HFFc6 (cell line): Measurements from ENCODE around the gene CD200. TPM values are rescaled to one million over a fixed set of nuclear protein-coding genes. Genes with fewer than 3 reads are reported as not detected.

Experiments used
- DNase-seq: peaks from one replicate; pipeline ENCODE4 v3.0.0-alpha.2; 2018
- H3K27ac Mint-ChIP-seq: 2 replicates; pipeline ENCODE4 v1.8.0; 2020; ENCODE audit warnings: mild to moderate bottlenecking, mixed read lengths
- H3K27me3 Mint-ChIP-seq: 2 replicates; pipeline ENCODE4 v1.8.0; 2021; ENCODE audit warnings: mild to moderate bottlenecking, moderate library complexity, mixed read lengths; ENCODE audit not compliant: insufficient read depth
- H3K36me3 Mint-ChIP-seq: 2 replicates; pipeline ENCODE4 v1.8.0; 2021; ENCODE audit warnings: low read depth, mixed read lengths
- H3K4me1 Mint-ChIP-seq: 2 replicates; pipeline ENCODE4 v1.8.0; 2020; ENCODE audit warnings: low read depth, mixed read lengths
- H3K4me3 Mint-ChIP-seq: 2 replicates; pipeline ENCODE4 v1.8.0; 2020; ENCODE audit warnings: mild to moderate bottlenecking, moderate library complexity, mixed read lengths
- H3K9me3 Mint-ChIP-seq: 2 replicates; pipeline ENCODE4 v1.8.0; 2020; ENCODE audit warnings: mild to moderate bottlenecking, mixed read lengths
- total RNA-seq, 6 experiments: library from RNA; stranded (reverse); fragmentation: NEBNext Ultra II Directional; extraction: Animal tissue kit (Norgen Biotek cat#: 25700); gene quantifications; 2 replicates in 1 of 6; 3 replicates in 5 of 6; pipeline ENCODE4 v1.2.3, GENCODE V29; 2021
- TF ChIP-seq, protein P1 (sequence below): fragments of 200-600 bp; sonication (generic); IDR thresholded peaks from 2 replicates; pipeline ENCODE4 v1.5.0; 2021; ENCODE audit warnings: antibody characterized with exemption, mild to moderate bottlenecking

CD200 gene
- total RNA-seq, 6 experiments from 2014 or later: not detected

DNA sequence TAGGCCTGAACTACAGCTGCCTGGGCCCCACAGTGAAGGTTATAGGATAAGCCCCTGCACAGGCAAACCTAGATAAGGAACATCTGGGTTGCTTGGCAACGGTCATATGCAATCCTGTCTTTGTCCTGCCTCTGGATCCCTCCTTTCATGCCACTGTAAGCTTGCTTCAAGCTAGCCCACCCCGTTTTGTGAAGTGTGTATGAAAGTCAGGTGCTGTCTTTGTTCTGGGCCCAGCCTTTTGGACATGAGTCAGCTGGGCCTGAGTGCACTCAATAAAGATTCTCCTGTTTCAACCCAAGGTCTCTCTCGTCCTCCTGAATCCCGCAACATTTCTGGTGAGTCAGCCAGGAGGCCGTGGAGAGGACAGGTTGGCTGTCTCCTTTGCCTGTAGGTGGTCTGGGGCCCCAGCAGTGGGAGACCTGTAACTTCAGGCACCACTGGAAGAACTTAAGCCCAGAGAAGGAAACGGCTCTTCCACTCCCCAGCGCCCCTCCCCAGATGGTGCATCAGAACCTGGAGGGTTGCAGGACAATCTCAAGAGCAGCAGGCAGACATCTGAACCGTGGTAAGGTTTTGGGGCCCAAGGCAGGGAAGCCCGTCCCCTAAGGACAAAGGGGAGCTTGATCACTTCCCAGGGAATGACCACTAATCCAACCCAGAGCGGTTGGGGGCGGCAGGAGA, 30.7 kb upstream of the CD200 start:
- Mint-ChIP-seq H3K4me3 (no peak overlapping the region), H3K27me3 (peaks cover 2% of the 10 kb centered on the region), H3K9me3 (no peaks in the 10 kb centered on the region), H3K4me1 (no peaks in the 10 kb centered on the region), H3K36me3 (no peaks in the 10 kb centered on the region), H3K27ac (no peak overlapping the region)
- TF ChIP-seq, protein P1, sequence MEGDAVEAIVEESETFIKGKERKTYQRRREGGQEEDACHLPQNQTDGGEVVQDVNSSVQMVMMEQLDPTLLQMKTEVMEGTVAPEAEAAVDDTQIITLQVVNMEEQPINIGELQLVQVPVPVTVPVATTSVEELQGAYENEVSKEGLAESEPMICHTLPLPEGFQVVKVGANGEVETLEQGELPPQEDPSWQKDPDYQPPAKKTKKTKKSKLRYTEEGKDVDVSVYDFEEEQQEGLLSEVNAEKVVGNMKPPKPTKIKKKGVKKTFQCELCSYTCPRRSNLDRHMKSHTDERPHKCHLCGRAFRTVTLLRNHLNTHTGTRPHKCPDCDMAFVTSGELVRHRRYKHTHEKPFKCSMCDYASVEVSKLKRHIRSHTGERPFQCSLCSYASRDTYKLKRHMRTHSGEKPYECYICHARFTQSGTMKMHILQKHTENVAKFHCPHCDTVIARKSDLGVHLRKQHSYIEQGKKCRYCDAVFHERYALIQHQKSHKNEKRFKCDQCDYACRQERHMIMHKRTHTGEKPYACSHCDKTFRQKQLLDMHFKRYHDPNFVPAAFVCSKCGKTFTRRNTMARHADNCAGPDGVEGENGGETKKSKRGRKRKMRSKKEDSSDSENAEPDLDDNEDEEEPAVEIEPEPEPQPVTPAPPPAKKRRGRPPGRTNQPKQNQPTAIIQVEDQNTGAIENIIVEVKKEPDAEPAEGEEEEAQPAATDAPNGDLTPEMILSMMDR: no peak
- no peak for DNase-seq

DNA sequence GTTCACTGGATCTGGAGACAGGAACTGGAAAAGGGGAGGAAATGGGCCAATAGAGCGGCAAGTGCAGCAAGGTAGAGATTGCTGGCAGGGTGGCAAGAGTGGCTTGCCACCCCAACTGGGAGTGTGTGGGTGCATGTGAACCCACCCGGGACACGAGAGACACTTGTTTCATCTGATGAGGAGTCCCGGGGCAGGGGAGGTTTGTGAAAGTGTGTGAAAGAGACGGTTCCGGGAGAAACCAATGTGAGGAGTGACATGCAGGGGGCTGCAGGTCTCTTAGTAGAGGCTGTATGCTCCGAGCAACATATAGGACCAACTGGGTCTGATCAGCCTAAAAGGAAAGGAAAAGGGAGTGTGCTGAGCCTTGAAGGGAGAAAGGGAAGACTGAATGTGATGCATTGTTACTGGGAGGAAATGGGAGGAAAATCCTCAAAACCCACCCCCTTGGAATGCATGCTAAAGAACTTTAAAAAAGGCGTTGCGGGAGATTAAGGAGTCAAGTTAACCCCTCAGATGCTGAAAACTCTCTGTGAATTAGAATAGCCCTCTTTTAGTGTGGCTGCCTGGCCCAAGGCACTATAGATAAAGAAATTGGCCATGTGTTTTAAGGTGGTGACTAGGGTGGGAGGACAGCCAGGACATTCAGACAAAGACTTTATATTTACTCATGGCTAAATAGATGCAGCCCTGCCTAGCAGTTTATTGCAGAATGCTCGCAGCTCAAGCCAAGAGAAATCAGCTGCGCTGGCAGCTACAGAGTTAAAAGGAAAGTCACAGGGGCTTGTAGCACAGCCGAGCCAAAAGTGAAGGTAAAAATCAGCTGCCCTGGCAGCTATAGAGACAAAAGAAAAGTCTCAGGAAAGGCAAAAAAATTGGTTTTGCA, 29.8 kb upstream of the CD200 start:
- TF ChIP-seq, protein P1: no peak
- no peak for DNase-seq
- no peaks in the 10 kb centered on the region for H3K36me3 Mint-ChIP-seq
- H3K4me3 Mint-ChIP-seq: no peak overlapping the region
- no peaks in the 10 kb centered on the region for H3K9me3 Mint-ChIP-seq
- H3K27ac Mint-ChIP-seq: no peak overlapping the region
- peaks cover 1% of the 10 kb centered on the region; the same call in 1 of the 2 replicates for H3K4me1 Mint-ChIP-seq
- H3K27me3 Mint-ChIP-seq: peaks cover 1% of the 10 kb centered on the region

DNA sequence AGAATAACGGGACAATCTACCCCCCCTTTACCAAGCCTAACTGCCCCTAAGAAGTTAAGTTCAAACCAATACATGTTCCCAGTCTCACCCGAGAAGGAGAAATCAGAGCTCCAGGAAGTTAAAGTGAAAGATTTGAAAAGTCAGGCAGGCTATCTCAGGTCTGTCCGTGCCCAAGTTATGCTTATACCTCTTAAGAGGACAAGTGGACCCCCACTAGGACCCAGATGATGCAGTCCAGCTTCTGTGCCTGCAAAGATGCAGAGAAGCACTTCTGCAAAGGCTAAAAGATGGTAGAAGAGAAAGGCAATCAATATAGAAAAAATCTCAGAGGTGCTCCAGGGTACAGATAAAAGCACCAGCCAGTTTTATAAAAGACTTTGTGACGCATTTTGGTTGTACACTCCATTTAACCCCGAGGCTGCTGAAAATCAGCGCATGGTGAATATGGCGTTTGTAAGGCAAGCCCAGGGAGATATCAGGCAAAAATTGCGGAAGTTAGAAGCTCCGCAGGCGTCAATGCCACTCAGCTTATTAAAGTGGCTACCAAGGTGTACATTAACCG, 29.1 kb upstream of the CD200 start:
- DNase-seq: peak; percentile 3
- no peaks in the 10 kb centered on the region for H3K9me3 Mint-ChIP-seq

DNA sequence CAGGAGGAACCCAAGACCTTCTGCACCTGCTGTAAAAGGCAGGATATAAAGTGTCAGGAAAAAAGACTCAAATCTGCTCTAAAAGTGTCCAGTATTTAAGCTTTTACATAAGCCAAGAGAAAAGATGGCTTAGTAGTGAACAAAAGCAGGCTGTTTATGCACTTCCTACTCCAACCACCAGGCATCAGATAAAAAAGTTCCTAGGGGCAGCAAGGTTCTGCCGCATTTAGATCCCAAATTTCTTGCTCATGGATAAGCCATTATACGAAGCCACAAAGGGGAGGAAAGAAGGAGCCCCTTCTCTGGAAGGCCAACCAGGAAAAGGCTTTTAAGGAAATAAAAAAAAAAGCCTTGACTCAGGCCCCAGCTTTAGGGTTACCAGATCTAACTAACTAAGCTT, 28.3 kb upstream of the CD200 start:
- H3K9me3 Mint-ChIP-seq: no peaks in the 10 kb centered on the region

More for the DNA sequence above, 29.1 kb upstream of the CD200 start:
- TF ChIP-seq, protein P1: no peak
- no peak overlapping the region for H3K4me3 Mint-ChIP-seq
- H3K36me3 Mint-ChIP-seq: no peaks in the 10 kb centered on the region
- no peaks in the 10 kb centered on the region; the same call in 1 of the 2 replicates for H3K27me3 Mint-ChIP-seq
- peaks cover 5% of the 10 kb centered on the region; the same call in 1 of the 2 replicates for H3K4me1 Mint-ChIP-seq
- H3K27ac Mint-ChIP-seq: no peak overlapping the region

DNA sequence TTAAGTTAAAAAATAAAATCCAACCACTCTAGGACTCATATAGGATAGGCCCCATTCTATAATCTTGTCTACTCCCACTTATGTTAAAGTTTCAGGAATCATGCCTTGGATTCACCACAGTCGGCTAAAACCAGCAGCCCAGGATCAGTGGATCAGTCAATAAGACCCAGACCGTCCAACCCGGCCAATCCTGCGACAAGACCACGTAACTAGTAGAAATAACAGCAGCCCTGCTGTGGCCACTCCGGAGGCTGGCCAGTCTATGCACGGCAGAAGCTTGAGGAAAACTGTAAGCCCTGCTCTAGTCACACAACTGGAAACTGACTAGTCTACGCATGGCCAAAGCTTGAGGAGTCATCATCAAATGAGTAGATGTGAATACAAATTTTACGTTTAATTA, 26.1 kb upstream of the CD200 start:
- H3K4me3 Mint-ChIP-seq: no peak overlapping the region
- H3K9me3 Mint-ChIP-seq: no peaks in the 10 kb centered on the region
- no peaks in the 10 kb centered on the region for H3K36me3 Mint-ChIP-seq
- TF ChIP-seq, protein P1: no peak
- H3K27me3 Mint-ChIP-seq: no peaks in the 10 kb centered on the region; the same call in none of the 2 replicates
- H3K27ac Mint-ChIP-seq: no peak overlapping the region
- H3K4me1 Mint-ChIP-seq: peaks cover 5% of the 10 kb centered on the region; the same call in 1 of the 2 replicates
- no peak for DNase-seq

More for the DNA sequence above, 28.3 kb upstream of the CD200 start:
- DNase-seq: peak; percentile 8
- H3K36me3 Mint-ChIP-seq: no peaks in the 10 kb centered on the region
- TF ChIP-seq, protein P1: peak; percentile 71
- no peak overlapping the region for H3K4me3 Mint-ChIP-seq
- peaks cover 5% of the 10 kb centered on the region; the same call in 1 of the 2 replicates for H3K4me1 Mint-ChIP-seq
- H3K27me3 Mint-ChIP-seq: no peaks in the 10 kb centered on the region; the same call in 1 of the 2 replicates
- no peak overlapping the region for H3K27ac Mint-ChIP-seq
